K562 (cell line): ENCODE measurements around the gene TNN. TPM values are rescaled to one million over a fixed set of nuclear protein-coding genes. Genes with fewer than 3 reads are reported as not detected.

Experiments used
- ATAC-seq: fragments of 200-7000 bp; cut with Tn5 transposase; 3 replicates; pipeline ENCODE4 v1.9.1; 2020; ENCODE audit warnings: moderate library complexity
- BruUV-seq: library from RNA; stranded (reverse); fragments of 400-500 nt; replicated peaks from 2 replicates; lab custom pipeline; 2021; lab: Mats Ljungman, UMichigan
- CTCF ChIA-PET: fragments of 300-600 bp; formaldehyde crosslinking; extraction: SDS; loops from one replicate; lab custom pipeline; 2021; ENCODE audit warnings: low intra/inter-chr PET ratio; lab: Yijun Ruan, JAX
- POLR2A ChIA-PET: fragments of 300-600, 350-650 bp; sonication (Branson Sonifier 250); formaldehyde crosslinking; extraction: SDS; loops from one replicate; lab custom pipeline; 2021; ENCODE audit warnings: antibody characterized with exemption, inconsistent platforms; lab: Yijun Ruan, JAX
- DNase-seq, 4 experiments: peaks; one replicate each; pipeline versions ENCODE4 v3.0.0 to v3.0.0-alpha.2; 2011 to 2018; ENCODE audit warnings: low spot score in 3 of 4, mixed read lengths in 3 of 4; ENCODE audit errors: extremely low read depth in 1 of 4
- FAIRE-seq: peaks from 2 replicates; lab custom pipeline; 2011; peaks lifted over from hg19 to GRCh38; lab: Jason Lieb, UNC
- H2AFZ ChIP-seq: 2 replicates; pipeline ENCODE4 v1.6.0; 2011; ENCODE audit warnings: low read depth, low read length, control low read depth, inconsistent platforms
- H3K27ac ChIP-seq: fragments of 200-600 bp; 3 replicates; pipeline ENCODE4 v1.8.0; 2011; ENCODE audit warnings: low read depth, mild to moderate bottlenecking, control low read depth, inconsistent platforms, low read length, moderate library complexity, mixed read lengths; ENCODE audit errors: extremely low read depth
- H3K27me3 ChIP-seq, 2 experiments: fragments of 300-600 bp in 1 of 2; 2 replicates in 1 of 2; 3 replicates in 1 of 2; pipeline versions ENCODE4 v1.6.0 to v1.8.0; 2011; ENCODE audit warnings: inconsistent platforms in 2 of 2, low read length in 2 of 2, mild to moderate bottlenecking in 1 of 2, mixed read lengths in 1 of 2, moderate library complexity in 1 of 2; ENCODE audit not compliant: control insufficient read depth in 2 of 2, insufficient read depth in 2 of 2
- H3K36me3 ChIP-seq: fragments of 300-600 bp; 3 replicates; pipeline ENCODE4 v1.8.0; 2011; ENCODE audit warnings: mild to moderate bottlenecking, low read length, inconsistent platforms; ENCODE audit not compliant: control insufficient read depth, insufficient read depth
- H3K4me1 ChIP-seq, 2 experiments: fragments of 200-600 bp in 1 of 2; replicated peaks in 1 of 2; 2 replicates in 1 of 2; 3 replicates in 1 of 2; pipeline versions ENCODE4 v1.5.1 to v1.8.0; 2011; ENCODE audit warnings: inconsistent platforms in 2 of 2, low read length in 2 of 2, mild to moderate bottlenecking in 1 of 2, mixed read lengths in 1 of 2, moderate library complexity in 1 of 2; ENCODE audit not compliant: control insufficient read depth in 2 of 2, insufficient read depth in 2 of 2
- H3K4me2 ChIP-seq: 2 replicates; pipeline ENCODE4 v1.6.1; 2011; ENCODE audit warnings: low read length, control low read depth, inconsistent platforms, mixed read lengths; ENCODE audit not compliant: insufficient read depth
- H3K4me3 ChIP-seq: fragments of 200-600 bp; sonication (generic), shearing (Covaris generic); 2 replicates; pipeline ENCODE4 v1.5.1; 2016; ENCODE audit warnings: control low read depth, inconsistent platforms
- H3K79me2 ChIP-seq: fragments of 200-600 bp; 3 replicates; pipeline ENCODE4 v1.8.0; 2011; ENCODE audit warnings: low read length, inconsistent platforms; ENCODE audit not compliant: control insufficient read depth, insufficient read depth
- H3K9ac ChIP-seq, 2 experiments: 2 replicates each; pipeline versions ENCODE4 v1.6.0 to v1.6.1; 2011; ENCODE audit warnings: low read depth in 2 of 2, low read length in 2 of 2, control low read depth in 1 of 2, inconsistent platforms in 1 of 2, mild to moderate bottlenecking in 1 of 2, mixed read lengths in 1 of 2; ENCODE audit not compliant: insufficient read depth in 1 of 2
- H3K9me1 ChIP-seq: one replicate; pipeline ENCODE4 v1.6.0; 2011; ENCODE audit warnings: inconsistent platforms, mild to moderate bottlenecking, low read length, moderate library complexity; ENCODE audit not compliant: control insufficient read depth, insufficient read depth
- H3K9me3 ChIP-seq: replicated peaks from 2 replicates; pipeline ENCODE4 v1.5.1; 2011; ENCODE audit warnings: low read depth, low read length, inconsistent platforms; ENCODE audit not compliant: control insufficient read depth, insufficient read depth
- H4K20me1 ChIP-seq: replicated peaks from 2 replicates; pipeline ENCODE4 v1.6.1; 2011; ENCODE audit warnings: low read length, inconsistent platforms, mixed read lengths; ENCODE audit not compliant: control insufficient read depth, insufficient read depth
- ASH1L ChIP-seq: fragments of 450-650 bp; IDR thresholded peaks from 2 replicates; pipeline ENCODE4 v1.6.1; 2018; ENCODE audit warnings: borderline replicate concordance, mild to moderate bottlenecking, low read depth; ENCODE audit not compliant: partially characterized antibody
- CBFA2T3 ChIP-seq: fragments of 450-650 bp; IDR thresholded peaks from 2 replicates; pipeline ENCODE4 v1.6.1; 2017
- EGR1 ChIP-seq: fragments of 450-650 bp; conservative IDR thresholded peaks from 2 replicates; pipeline ENCODE4 v1.6.1; 2017; ENCODE audit warnings: mild to moderate bottlenecking
- FOSL1 ChIP-seq: fragments of 200-800 bp; sonication (Bioruptor generic); conservative IDR thresholded peaks from 2 replicates; pipeline ENCODE4 v1.6.1; 2016; ENCODE audit warnings: missing genetic modification characterization, missing compliant biosample characterization
- JUND ChIP-seq, 2 experiments: IDR thresholded peaks; 2 replicates in 1 of 2; 3 replicates in 1 of 2; pipeline ENCODE4 v1.6.1; 2011; ENCODE audit warnings: borderline replicate concordance in 2 of 2, low read depth in 2 of 2, low read length in 2 of 2, improper control_type of control experiment in 1 of 2, missing biosample characterization in 1 of 2, missing genetic modification characterization in 1 of 2, missing genetic modification reagents in 1 of 2
- KLF10 ChIP-seq: fragments of 250-450 bp; sonication (Bioruptor Pico); IDR thresholded peaks from 2 replicates; pipeline ENCODE4 v1.6.1; 2021; ENCODE audit warnings: matching md5 sums
- NCOA4 ChIP-seq: fragments of 450-650 bp; IDR thresholded peaks from 2 replicates; pipeline ENCODE4 v1.6.1; 2018; ENCODE audit warnings: mild to moderate bottlenecking; ENCODE audit not compliant: partially characterized antibody
- NR2C1 ChIP-seq, 2 experiments: fragments of 450-650 bp; IDR thresholded peaks; 2 replicates each; pipeline ENCODE4 v1.6.1; 2017; ENCODE audit warnings: mild to moderate bottlenecking in 2 of 2, antibody characterized with exemption in 1 of 2, inconsistent platforms in 1 of 2, missing compliant biosample characterization in 1 of 2, missing genetic modification characterization in 1 of 2
- ZNF583 ChIP-seq: fragments of 250-450 bp; sonication (Bioruptor Pico); IDR thresholded peaks from 2 replicates; pipeline ENCODE4 v1.4.0; 2020
- WGBS: fragments of 100-300 bp; shearing (Covaris generic); methylation state at CpG from one replicate; pipeline ENCODE4 v1.1.6; 2016; ENCODE audit warnings: low coverage, mixed read lengths; ENCODE audit not compliant: insufficient coverage; ENCODE audit errors: missing lambda C conversion rate; 5-methylcytosine and 5-hydroxymethylcytosine counted together
- in situ Hi-C: fragments of 300-500 bp; cut with MboI; formaldehyde crosslinking; loops from 4 replicates; pipeline ENCODE4 v1.15.0; 2018; ENCODE audit warnings: inconsistent platforms, mixed read lengths
- intact Hi-C: fragments of 100-400 bp; cut with micrococcal nuclease; formaldehyde crosslinking; loops from 2 replicates; pipeline ENCODE4 v1.14.2; 2022
- polyA plus RNA-seq, 8 experiments: library from polyadenylated mRNA; depleted of rRNA in 4 of 8; stranded (reverse) in 5 of 8; unstranded in 3 of 8; fragments of >200 nt; fragmentation: Nextera tagmentation in 2 of 8; fragmentation: Illumina TruSeq in 1 of 8; extraction: Ambion mirVana in 2 of 8; extraction: Trizol in 1 of 8; gene quantifications; 2 replicates each; pipeline versions ENCODE4 v1.2.1 to v1.2.3, GENCODE V29; 2011 to 2014; ENCODE audit warnings: inconsistent platforms in 1 of 8, missing spikeins in 1 of 8
- total RNA-seq, 7 experiments: library from RNA; depleted of rRNA in 6 of 7; stranded (reverse); fragments of >200 nt in 6 of 7; fragmentation: Illumina TruSeq in 2 of 7; extraction: Trizol in 2 of 7; gene quantifications; 2 replicates each; pipeline versions ENCODE4 v1.2.1 to v1.2.3, GENCODE V29; 2011 to 2021; ENCODE audit warnings: low replicate concordance in 1 of 7
- TF ChIP-seq, protein P1 (sequence below): fragments of 250-450 bp; sonication (Bioruptor Pico); IDR thresholded peaks from 2 replicates; pipeline ENCODE4 v1.5.0; 2021; ENCODE audit warnings: mild to moderate bottlenecking, borderline replicate concordance
- TF ChIP-seq, protein P2 (sequence below): IDR thresholded peaks from 3 replicates; pipeline ENCODE4 v1.6.1; 2011; ENCODE audit warnings: borderline replicate concordance, mild to moderate bottlenecking; ENCODE audit not compliant: insufficient read length, insufficient read depth
- TF ChIP-seq, protein P3 (sequence below): fragments of 250-450 bp; sonication (Bioruptor Pico); IDR thresholded peaks from 2 replicates; pipeline ENCODE4 v1.8.0; 2021; ENCODE audit warnings: borderline replicate concordance, mild to moderate bottlenecking, moderate library complexity; ENCODE audit not compliant: poor library complexity, severe bottlenecking
- TF ChIP-seq, protein P4 (sequence below), 2 experiments: fragments of 450-650 bp in 1 of 2; sonication (generic) in 1 of 2; formaldehyde crosslinking in 1 of 2; IDR thresholded peaks in 1 of 2; conservative IDR thresholded peaks in 1 of 2; 2 replicates each; pipeline versions ENCODE4 v1.6.1 to v1.8.1; 2016 to 2023; ENCODE audit warnings: mild to moderate bottlenecking in 2 of 2, moderate library complexity in 2 of 2, inconsistent platforms in 1 of 2, missing genetic modification reagents in 1 of 2

TNN gene
- total and polyA plus RNA-seq, 9 of the 15 experiments (the other 6 are each of a cell fraction or from before 2014, with no cell fraction given) = 0.01 to 0.09 (median 0.07) TPM; not detected in 4

DNA sequence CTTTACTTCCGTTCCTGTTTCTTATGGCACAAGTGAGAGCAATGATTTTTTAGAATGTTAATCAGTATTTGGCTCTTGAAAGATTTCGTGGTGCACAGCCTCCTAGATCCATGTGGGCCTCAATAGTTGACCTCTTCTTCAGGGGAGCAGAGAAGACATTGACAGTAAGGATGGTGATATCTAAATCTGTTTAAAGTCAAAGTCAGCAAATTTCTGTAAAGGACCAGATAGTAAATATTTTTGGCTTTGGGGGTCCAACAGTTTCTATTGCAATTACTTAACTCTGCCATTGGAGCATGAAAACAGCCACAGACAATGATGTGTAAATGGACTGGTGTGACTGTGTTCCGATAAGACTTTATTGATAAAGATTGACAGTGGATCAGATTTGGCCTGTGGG, 27.4 kb downstream of the TNN start (continued):
- TF ChIP-seq EGR1 (no peak), NCOA4 (no peak)

DNA sequence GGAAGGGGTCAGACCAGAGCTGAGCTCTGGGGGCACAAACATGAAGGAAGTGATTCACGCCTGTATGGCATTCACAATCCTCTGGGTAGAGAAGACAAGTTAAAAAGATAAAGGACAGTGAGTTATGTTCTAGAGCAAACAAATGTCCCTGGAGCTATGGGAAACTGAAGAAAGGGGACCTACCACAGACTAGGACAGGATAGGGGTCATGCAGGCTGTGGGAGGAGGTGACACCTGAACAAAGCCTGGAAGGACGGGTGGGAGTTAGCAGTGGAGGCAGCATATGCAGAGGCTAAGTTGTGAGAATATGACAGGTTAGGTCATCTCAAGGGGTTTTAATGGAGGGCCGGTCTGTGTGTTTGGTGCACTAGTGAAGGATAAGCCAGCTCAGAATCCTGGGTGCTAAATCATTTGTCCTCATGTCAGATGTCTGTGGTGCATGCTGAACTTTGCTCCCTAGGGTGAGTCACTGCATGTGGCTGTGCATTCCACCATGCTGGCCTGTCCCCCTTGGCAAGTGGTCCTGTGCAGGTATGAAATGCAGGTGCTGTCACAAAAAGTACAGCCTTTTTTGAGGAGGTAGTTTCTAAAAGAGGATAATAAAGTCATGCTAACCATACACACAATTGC, 28.5 kb downstream of the TNN start:
- no peaks in the 10 kb centered on the region for H4K20me1 ChIP-seq
- H3K9me1 ChIP-seq = no peaks in the 10 kb centered on the region
- no peaks in the 10 kb centered on the region for H3K79me2 ChIP-seq
- no peaks in the 10 kb centered on the region for H3K36me3 ChIP-seq
- H3K4me3 ChIP-seq = no peak overlapping the region
- ATAC-seq = peak; percentile 57
- H3K4me2 ChIP-seq = no peak overlapping the region
- no peak for FAIRE-seq
- no peak overlapping the region for H3K9ac ChIP-seq
- H3K9me3 ChIP-seq = no peaks in the 10 kb centered on the region
- 5% methylated on average over 3 of the region's 3 CpGs for WGBS
- in situ Hi-C loops (no loop called here), intact Hi-C loops (no loop called here)
- ChIA-PET POLR2A (interaction anchor here (0.7 to 1.0 kb wide), 3 partner anchors 9 to 1634 kb away, joined by 3 to 5 read pairs (median 3); no protein-coding TSS in a partner anchor), CTCF (no interaction called here)
- peaks cover 9 to 24% of the 10 kb centered on the region in 2 experiments for H3K27me3 ChIP-seq
- BruUV-seq = no TSS peak
- no peaks in the 10 kb centered on the region; a peak in 1 of 5 replicates for H3K4me1 ChIP-seq
- H3K27ac ChIP-seq = no peak overlapping the region; the same call in 2 of the 3 replicates
- no peak overlapping the region for H2AFZ ChIP-seq
- DNase-seq = peak in 1 of 4 experiments; percentile 14
- TF ChIP-seq FOSL1 (tag) (peak; percentile 56), KLF10 (CRISPR knock-in tag) (no peak), ASH1L (no peak), ZNF583 (no peak), NR2C1 (IDR thresholded peaks at IDR 0.05) (peak; percentile 34; the same call in 1 of the 2 replicates), NR2C1 (tag; IDR thresholded peaks at IDR 0.05) (peak; percentile 61), JUND (IDR thresholded peaks at IDR 0.05; ENCODE audit: borderline replicate concordance, low read depth, low read length) (peak; percentile 49; the same call in 1 of the 2 replicates), JUND (tag; IDR thresholded peaks at IDR 0.05; ENCODE audit: borderline replicate concordance, low read depth, low read length) (no peak), CBFA2T3 (no peak)
- TF ChIP-seq, protein P1, sequence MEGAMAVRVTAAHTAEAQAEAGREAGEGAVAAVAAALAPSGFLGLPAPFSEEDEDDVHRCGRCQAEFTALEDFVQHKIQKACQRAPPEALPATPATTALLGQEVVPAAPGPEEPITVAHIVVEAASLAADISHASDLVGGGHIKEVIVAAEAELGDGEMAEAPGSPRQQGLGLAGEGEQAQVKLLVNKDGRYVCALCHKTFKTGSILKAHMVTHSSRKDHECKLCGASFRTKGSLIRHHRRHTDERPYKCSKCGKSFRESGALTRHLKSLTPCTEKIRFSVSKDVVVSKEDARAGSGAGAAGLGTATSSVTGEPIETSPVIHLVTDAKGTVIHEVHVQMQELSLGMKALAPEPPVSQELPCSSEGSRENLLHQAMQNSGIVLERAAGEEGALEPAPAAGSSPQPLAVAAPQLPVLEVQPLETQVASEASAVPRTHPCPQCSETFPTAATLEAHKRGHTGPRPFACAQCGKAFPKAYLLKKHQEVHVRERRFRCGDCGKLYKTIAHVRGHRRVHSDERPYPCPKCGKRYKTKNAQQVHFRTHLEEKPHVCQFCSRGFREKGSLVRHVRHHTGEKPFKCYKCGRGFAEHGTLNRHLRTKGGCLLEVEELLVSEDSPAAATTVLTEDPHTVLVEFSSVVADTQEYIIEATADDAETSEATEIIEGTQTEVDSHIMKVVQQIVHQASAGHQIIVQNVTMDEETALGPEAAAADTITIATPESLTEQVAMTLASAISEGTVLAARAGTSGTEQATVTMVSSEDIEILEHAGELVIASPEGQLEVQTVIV (CRISPR knock-in tag) = no peak
- TF ChIP-seq, protein P2, sequence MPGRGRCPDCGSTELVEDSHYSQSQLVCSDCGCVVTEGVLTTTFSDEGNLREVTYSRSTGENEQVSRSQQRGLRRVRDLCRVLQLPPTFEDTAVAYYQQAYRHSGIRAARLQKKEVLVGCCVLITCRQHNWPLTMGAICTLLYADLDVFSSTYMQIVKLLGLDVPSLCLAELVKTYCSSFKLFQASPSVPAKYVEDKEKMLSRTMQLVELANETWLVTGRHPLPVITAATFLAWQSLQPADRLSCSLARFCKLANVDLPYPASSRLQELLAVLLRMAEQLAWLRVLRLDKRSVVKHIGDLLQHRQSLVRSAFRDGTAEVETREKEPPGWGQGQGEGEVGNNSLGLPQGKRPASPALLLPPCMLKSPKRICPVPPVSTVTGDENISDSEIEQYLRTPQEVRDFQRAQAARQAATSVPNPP = no peak
- TF ChIP-seq, protein P3, sequence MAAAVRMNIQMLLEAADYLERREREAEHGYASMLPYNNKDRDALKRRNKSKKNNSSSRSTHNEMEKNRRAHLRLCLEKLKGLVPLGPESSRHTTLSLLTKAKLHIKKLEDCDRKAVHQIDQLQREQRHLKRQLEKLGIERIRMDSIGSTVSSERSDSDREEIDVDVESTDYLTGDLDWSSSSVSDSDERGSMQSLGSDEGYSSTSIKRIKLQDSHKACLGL = no peak
- TF ChIP-seq, protein P4, sequence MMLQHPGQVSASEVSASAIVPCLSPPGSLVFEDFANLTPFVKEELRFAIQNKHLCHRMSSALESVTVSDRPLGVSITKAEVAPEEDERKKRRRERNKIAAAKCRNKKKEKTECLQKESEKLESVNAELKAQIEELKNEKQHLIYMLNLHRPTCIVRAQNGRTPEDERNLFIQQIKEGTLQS (IDR thresholded peaks at IDR 0.05) = peak; percentile 27; the same call in 1 of the 2 replicates
- TF ChIP-seq, protein P4 (CRISPR knock-in tag; conservative IDR thresholded peaks at IDR 0.05) = no peak
